H1 (cell line): ENCODE results near the gene ABI3.

Experiments
- ASH2L ChIP-seq: fragments of 200-600, 300-600 bp; sonication (generic); IDR thresholded peaks from one replicate; pipeline ENCODE4 v1.7.1; 2017; ENCODE audit warnings: low read length
- CHD2 ChIP-seq: IDR thresholded peaks from 2 replicates; pipeline ENCODE4 v1.6.1; 2012; ENCODE audit warnings: low read length, improper control_type of control experiment
- JUND ChIP-seq: IDR thresholded peaks from 2 replicates; pipeline ENCODE4 v1.6.1; 2011; ENCODE audit warnings: mild to moderate bottlenecking, improper control_type of control experiment, low read length
- POLR2A ChIP-seq, 2 experiments: IDR thresholded peaks; 1 replicate in 1 of 2; 2 replicates in 1 of 2; pipeline ENCODE4 v1.6.1; 2011; ENCODE audit warnings: low read depth in 2 of 2, low read length in 2 of 2, mild to moderate bottlenecking in 2 of 2; ENCODE audit errors: control extremely low read depth in 1 of 2
- POLR2AphosphoS5 ChIP-seq: IDR thresholded peaks from 2 replicates; pipeline ENCODE4 v1.6.1; 2011; ENCODE audit warnings: low read depth, low read length
- RAD21 ChIP-seq, 2 experiments: IDR thresholded peaks in 1 of 2; conservative IDR thresholded peaks in 1 of 2; 2 replicates each; pipeline ENCODE4 v1.6.1; 2011; ENCODE audit warnings: low read depth in 2 of 2, low read length in 2 of 2, improper control_type of control experiment in 1 of 2, inconsistent platforms in 1 of 2, mild to moderate bottlenecking in 1 of 2, moderate library complexity in 1 of 2
- TF ChIP-seq, protein P1 (sequence below), 3 experiments: IDR thresholded peaks; 1 replicate in 2 of 3; 2 replicates in 1 of 3; pipeline versions ENCODE4 v1.5.1 to v1.6.1; 2011; ENCODE audit warnings: low read length in 3 of 3, mild to moderate bottlenecking in 3 of 3, inconsistent platforms in 2 of 3, low read depth in 1 of 3, moderate library complexity in 1 of 3; ENCODE audit not compliant: insufficient read depth in 1 of 3; ENCODE audit errors: control extremely low read depth in 1 of 3
- TF ChIP-seq, protein P2 (sequence below): IDR thresholded peaks from 2 replicates; pipeline ENCODE4 v1.6.1; 2012; ENCODE audit warnings: inconsistent platforms

DNA sequence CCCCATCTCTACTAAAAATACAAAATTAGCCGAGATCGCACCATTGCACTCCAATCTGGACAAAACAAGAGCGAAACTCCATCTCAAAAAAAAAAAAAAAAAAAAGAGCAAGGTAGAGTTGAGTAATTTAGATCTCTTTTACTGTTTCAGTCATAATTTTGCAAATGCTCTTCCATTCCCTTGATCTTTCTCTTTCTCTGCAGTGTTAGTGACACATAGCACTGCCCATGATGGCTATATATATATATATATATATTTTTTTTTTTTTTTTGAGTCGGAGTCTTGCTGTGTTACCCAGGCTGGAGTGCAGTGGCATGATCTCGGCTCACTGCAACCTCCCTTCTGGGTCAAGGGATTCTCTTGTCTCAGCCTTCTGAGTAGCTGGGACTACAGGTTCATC is 32.3 kb downstream of the ABI3 start:
- TF ChIP-seq ASH2L (no peak), RAD21 (IDR thresholded peaks at IDR 0.05 in 1 of 2, conservative IDR thresholded peaks at IDR 0.05 in 1 of 2; ENCODE audit: low read depth in 2 of 2, low read length in 2 of 2) (no peak), POLR2AphosphoS5 (no peak), POLR2A (IDR thresholded peaks at IDR 0.05; ENCODE audit: control extremely low read depth in 1 of 2, low read depth in 2 of 2, low read length in 2 of 2) (no peak), CHD2 (no peak), JUND (no peak)
- TF ChIP-seq, protein P1, sequence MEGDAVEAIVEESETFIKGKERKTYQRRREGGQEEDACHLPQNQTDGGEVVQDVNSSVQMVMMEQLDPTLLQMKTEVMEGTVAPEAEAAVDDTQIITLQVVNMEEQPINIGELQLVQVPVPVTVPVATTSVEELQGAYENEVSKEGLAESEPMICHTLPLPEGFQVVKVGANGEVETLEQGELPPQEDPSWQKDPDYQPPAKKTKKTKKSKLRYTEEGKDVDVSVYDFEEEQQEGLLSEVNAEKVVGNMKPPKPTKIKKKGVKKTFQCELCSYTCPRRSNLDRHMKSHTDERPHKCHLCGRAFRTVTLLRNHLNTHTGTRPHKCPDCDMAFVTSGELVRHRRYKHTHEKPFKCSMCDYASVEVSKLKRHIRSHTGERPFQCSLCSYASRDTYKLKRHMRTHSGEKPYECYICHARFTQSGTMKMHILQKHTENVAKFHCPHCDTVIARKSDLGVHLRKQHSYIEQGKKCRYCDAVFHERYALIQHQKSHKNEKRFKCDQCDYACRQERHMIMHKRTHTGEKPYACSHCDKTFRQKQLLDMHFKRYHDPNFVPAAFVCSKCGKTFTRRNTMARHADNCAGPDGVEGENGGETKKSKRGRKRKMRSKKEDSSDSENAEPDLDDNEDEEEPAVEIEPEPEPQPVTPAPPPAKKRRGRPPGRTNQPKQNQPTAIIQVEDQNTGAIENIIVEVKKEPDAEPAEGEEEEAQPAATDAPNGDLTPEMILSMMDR (IDR thresholded peaks at IDR 0.05; ENCODE audit: control extremely low read depth in 1 of 3, insufficient read depth in 1 of 3, low read depth in 1 of 3, low read length in 3 of 3), result no peak
- TF ChIP-seq, protein P2, sequence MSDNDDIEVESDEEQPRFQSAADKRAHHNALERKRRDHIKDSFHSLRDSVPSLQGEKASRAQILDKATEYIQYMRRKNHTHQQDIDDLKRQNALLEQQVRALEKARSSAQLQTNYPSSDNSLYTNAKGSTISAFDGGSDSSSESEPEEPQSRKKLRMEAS, result no peak
